ENCODE data around the gene CPOX.
"Not testable (repeated sequence)": the region's sequence is repeated elsewhere in the genome, so short reads cannot be mapped to it uniquely, and the experiment has no call there.

The CPOX gene

DNA sequence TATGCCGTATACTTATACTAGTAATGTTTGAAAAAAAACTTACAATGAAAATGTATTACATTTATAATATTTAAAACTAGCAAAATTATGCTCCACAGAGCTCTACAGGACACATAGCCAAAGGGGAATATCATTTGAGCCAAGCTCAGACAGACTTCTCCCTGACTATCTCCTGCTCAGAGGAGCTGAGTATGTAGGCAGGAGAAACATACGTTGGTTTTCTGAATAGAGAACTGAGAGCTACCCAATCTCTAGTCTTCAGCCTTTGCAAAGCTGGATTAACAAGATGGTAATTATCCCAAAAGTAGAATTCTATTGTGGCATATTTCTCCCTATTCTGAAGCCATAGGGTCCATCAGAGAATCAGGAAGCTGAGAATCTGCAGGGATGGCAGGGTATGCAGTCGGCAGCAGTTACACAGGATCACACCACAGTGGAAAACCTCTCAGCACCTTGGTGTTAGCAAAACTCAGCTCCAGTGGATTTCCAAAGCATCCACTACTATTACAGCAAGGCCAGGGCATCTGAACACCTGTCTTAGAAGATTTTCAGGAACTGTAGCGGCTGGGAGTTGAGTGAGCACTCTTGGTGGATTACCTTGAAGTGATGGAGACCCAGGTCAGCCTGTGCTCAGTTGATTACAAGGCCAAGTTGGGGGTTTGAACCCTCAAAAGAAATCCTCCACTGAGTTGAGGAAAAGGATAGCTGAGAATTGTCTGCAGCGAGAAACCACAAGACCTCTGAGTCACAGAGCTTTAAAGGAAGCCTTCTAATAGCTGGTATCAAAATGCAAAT lies 31.5 kb downstream of the CPOX start:
- no peak for DNase-seq

DNA sequence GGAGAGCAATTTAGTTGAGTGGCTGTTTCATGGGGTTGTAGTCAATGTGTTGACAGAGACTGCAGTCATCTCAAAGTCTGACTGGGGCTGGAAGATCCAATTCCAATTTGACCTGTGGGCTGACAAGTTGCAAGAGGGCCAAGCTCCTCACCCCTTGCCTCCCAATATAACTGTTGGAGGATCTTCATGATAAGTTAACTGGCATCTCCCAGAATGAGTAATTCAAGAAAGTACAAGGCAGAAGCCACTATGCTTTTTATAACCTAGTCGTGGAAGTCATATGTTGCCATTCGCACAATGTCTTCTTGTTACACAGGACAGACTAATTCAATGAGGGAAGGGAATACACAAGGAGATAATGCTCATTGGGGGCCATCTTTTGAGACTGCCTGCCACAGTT lies 32.5 kb downstream of the CPOX start:
- no peak for DNase-seq

DNA sequence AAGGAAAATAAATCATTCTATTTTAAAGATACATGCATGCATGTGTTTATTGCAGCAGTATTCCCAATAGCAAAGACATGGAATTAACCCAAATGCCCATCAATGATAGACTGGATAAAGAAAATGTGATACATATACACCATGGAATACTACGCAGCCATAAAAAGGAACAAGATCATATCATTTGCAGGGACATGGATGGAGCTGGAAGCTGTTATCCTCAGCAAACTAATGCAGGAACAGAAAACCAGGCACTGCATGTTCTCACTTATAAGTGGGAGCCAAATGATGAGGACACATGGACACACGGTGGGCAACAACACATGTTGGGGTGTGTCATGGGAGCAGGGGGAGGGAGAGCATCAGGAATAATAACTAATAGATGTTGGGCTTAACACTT lies 33.6 kb downstream of the CPOX start:
- DNase-seq, result not testable (repeated sequence)

DNA sequence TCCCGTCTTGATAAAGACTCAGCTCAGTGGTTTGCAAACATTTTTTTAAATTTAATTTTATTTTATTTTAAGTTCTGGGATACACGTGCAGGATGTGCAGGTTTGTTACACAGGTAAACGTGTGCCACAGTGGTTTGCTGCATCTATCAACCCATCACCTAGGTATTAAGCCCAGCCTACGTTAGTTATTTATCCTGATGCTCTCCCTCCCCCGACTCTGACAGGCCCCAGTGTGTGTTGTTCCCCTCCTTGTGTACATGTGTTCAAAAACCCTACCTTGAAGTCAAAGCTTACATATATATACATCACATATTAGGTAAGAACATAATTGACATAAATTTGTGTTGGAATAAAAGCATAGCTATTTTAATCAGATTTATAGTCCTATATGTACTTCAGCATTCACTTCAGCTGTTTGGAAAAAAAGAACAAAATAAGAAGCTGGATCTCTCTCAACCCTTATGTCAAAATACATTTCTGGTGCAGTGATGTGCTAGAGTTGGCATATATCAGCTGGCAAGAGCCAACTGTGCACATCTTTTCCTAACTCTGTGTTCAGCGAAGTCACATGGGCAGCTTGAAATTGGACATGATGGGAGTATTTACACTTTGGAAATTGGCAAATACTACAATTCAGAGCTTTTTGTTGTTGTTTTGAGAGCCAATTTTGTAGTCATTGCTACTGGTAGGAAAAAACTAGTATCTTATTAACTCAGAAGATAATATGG lies 35.1 kb downstream of the CPOX start:
- no peak for DNase-seq

DNA sequence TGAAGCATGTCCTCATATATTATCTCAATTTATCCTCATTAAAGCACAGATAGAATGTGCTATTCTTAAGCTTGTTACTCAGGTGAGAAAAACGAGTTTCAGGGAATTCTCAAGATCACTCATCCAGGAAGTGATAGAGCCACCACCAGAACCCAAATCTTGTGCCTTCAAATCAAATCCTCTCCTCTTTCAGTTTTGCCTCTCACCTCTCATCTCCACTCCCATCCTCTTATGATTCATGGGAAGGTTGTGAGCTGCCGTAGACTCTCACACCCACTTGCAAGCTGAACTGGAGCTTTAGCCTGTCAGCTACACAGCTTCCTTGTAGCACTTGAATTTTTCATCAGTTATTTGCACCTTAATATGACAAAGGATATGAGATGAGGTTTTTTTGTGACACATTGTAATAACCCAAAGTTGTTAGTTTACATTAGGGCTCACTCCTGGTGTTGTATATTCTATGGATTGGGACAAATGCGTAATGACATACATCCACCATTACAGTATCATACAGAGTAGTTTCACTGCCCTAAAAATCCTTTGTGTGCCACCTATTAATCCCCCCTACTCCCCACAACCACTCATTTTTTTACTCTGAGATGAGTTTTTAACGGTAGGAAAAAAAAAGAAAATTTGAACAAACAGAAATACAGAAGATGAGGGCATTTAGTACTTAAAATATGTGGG lies 35.9 kb downstream of the CPOX start:
- no peak for DNase-seq

DNA sequence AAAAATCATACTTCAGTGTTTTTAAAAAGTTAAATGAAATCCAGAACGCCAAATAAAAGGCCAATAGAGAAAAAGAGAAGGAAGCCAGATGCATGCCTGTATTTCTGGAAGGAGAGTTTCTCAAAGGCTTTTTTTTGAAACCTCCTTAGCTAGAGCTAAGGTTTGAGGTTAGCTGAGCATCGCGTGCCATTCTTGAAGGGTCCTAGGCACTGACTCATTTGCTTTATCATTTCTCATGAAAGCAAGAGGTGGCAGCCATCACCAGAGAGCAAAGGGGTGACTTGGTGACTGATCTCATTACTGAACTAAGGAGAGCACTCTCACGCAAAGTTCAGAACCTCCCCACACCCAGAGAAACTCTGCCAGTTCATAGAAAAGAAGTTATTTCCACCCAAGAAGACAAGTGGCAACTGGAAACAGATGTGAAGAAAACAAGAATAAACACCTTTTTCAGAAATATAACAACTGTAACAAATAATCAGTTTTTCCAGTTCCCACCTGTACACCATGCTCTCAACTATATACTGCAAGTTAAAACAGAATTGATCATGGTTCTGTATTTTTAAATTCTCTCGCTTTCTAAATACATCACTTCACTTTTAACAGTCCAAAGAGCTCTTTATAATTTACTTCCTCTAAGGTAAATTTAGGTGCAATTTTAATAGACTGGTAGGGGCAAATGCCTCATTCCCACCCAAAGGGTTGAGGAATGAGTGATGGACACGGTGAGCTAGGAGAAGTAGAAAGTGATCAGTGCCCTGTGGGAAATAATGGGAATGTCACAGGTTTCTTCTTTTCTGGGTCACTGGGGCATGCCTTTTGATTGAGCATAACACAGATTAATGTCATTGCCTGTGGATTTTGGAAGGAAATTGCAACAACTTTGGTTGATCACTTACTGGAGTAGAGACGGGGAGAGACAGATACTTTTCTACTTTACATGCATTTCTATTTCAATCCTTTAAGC lies 37.0 kb downstream of the CPOX start:
- no peak for DNase-seq

DNA sequence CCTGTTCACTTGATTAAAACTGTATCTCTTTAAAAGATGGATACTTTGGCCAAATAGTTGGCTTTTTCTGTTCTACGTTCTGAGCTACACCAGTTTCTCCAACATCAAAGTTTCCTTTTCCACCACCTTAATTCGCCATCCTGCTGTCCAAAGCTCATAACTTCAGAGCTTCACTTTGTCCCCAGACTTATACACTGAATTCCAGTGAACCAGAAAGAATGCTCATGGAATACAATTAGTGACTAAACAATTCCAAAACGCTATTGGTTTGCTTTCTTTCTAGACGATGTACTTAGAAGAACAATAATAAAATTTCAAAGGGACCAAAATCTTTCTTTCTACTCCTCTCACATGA lies 38.4 kb downstream of the CPOX start:
- no peak for DNase-seq

DNA sequence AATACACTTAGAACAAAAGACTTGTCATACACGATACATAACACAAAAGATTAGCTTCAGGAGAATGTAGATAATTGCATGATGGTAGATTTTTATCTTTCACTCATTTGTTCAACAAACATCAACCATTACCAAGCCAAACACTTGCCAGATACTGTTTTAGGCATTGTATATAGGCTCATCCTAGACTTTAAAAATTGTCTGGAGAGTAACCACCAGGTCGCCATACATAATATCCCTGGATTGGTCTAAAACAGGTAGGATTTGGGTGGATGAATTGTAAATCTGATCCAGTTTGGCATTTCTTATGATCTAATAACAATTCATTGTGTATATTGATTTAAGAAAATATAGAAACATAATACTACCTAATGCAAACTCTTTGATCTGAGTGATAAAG lies 38.8 kb downstream of the CPOX start:
- DNase-seq, result peak in 1 of 2 experiments; percentile 14

DNA sequence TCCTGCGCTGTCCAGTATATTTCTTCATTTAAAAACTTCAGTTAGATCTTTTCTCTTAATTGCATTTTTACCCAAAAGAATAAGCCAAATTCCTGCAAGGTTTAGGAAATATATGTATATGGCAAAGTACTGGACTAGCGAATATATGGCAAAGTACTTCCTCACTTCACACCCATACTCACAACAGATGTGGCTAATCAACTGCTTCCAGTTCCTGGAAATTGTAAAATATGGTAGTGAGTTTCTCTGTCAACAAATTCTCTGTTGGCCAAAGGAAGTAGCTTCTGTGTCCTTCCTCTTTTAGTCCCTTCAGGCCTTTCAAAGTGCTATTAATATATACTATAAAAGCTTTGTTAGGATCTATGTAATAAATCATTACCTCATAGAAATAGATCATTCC lies 39.7 kb downstream of the CPOX start:
- no peak for DNase-seq

DNA sequence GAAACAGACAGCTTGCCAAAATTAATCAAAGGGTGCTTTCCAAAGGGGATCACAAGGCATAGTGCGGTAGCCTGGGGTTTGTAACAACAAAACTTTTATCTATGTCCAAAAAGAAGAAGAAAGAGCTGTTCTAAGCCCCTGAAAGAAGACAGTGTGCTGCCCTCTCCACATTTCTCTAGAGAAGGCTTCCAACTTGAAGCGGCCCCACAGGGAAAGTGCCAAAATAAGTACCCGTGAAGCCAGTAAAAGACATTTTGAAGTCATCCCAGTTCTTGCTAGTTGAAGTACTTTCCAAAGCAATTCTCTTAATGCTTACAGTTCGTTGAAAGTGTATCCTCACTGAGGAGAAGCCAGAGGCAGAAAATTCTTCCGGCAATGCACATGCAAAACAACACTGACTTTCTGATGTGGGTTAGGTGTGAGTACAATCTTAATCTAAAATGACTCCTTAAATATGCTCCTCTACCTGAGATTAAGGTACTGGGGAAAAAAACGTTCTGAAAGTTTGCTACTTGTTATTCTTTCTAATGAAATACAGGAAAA lies 40.3 kb downstream of the CPOX start:
- no peak for DNase-seq

DNA sequence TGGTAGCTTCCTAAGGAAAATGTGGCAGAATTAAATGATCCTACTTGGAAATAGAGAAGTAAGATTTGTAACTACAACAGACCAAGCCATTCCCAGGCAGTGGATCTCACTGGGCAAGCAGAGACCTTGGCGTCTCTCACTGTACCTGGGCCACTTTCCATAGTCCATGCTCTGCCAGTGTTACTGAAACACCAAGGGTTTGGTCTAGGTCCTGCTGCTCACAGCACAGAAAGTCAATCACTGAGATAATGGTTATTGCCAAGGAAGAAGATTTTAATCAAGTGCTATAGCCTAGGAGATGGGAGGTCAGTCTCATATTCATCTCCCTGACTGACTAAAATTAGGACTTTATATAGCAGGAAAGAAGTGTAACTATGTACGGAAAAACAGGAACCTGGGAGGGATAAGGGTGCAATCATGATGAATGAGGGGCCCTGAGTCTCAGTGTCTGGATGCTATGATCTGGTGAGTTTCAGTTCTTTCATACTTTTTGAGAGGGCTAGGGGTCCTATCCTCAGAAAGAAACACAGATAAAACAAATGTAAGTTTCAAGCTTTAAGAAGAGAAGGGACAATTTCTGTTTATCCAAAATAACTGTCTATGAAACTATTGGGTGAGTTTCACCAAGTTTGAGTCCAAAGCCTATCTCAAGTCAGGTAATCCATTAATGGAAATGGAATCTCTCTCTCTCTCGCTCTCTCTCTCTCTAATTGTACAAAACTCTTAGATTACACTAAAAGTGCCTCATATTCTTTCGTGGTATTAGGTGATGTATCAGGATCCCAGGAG lies 41.0 kb downstream of the CPOX start:
- no peak for DNase-seq

DNA sequence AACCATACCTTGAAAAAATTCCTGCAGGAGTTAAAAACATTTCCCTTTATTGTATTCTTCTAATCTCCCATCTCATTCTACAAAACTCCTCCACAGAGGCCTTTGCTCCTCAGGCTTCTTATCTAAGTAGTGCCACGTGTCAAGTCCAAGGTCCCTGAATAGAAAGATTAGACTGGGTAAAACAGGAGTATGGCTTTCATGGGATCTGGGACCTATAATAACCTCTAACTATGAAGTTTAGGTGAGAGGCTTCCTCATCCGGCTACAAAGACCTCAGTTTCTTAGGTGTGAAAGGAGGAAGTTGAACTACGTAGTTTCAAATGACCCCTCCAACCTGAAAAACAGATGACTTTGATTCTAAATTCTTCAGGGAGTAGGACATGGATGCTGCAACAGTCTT lies 41.7 kb downstream of the CPOX start:
- no peak for DNase-seq

DNA sequence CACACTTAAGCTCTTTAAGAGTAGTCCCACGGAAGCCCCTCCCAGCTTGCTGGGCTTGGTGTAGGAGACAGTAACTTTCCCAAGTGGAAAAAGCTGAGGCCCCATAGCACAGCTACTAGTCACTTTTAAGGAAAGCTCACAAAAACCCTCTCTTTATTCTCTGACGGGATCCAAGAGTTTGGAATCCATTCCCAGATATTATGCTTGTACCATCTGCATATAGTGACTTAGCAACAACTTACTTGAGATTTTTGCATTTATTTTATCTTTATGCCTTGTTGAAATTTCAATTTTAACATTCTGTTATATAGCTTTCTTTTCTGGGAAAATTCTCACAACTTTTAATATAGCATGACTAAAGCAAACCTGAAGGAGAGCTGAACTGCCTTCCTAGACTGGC lies 42.2 kb downstream of the CPOX start:
- DNase-seq, result no peak

DNA sequence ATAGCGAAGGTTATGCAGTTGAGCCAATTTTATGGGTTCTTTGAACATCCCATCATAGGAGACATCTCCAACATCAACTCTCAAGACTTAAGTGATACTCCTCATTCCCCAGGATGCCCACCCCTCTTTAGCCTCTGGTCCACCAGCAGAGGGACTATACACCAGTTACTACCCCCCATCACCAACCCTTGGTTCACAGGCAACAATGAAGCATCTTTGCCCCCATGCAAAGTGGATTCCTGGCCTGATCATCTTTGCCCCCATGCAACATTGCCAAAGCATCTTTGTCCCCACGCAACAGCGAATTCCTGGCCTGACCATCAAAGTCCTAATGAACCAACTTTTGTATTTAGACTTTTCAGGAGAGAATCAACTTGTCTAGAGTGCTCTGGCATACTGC lies 42.6 kb downstream of the CPOX start:
- DNase-seq, result no peak

DNA sequence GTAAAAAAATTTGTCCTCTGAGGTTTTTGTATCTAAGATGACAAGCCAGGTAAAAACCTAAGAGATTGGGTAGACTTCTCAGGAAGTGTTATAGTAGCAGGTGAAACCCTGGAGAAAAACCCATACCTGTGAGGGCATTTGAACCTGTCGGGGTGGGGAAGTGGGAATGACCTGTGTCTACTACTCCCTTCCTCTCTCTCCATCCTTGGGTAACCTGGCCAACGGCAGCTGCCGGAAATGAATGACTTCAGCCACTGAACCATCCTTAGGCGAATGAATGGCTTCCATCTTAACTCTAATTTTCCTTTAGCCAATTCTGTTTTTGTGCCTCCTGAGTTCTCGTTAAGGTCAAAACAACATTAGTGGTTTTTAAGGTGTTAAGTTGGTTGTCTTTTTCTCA lies 44.9 kb downstream of the CPOX start:
- DNase-seq, result no peak

DNA sequence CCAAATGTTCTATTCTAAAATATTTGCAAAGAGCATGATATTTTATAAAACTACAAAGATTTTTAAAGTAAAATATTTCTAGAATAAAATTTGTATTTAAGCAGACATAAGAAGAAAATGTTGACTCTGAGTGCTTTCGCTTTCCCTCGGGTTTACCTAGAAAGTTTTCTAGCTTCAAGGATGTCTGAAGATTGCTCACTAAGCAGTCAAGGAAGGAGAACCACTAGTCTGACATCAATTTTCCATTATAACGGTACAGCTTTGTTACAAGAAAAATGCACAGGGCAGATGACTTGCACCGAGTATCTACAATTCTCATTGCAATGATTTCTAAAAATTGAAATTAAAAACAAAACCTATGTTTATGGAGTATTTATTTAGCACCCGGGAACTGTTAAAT lies 47.5 kb downstream of the CPOX start:
- DNase-seq, result no peak

DNA sequence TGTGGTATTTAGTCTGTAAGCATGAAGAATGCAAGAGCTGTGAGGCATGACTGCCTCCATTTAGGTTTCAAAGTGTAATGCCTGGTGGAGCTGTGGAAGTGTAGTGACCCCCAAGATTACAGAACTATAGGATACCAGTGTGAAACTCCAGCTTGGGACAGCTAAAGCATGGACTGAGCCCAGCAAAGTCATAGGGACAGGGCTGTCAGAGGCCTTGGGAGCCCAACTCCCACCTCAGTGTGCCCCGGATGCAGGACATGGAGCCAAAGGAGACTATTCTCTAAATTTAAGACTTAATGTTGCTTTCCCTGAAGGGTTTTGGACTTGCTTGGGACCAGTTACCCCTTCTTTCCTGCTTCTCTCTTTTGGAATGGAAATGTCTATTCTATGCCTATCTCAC lies 50.8 kb downstream of the CPOX start:
- DNase-seq, result no peak

DNA sequence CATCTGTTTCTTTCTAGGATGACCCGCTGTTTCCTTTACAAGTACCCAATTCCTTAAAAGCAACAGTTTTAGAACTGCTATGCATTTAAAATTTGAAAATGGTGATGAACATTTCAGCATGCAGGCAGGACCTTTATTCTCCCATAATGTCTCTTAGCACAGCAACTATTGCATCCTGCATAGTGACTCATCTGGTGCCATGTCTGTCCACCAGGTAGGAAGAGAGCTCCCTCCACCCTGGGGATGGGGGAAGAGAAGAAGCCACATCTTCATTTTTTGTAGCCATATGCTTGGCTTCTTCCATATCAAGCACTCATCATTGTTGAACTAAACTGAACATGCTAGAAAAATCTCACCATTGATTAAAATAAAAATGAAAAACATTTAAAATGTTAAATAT lies 51.7 kb downstream of the CPOX start:
- DNase-seq, result no peak

DNA sequence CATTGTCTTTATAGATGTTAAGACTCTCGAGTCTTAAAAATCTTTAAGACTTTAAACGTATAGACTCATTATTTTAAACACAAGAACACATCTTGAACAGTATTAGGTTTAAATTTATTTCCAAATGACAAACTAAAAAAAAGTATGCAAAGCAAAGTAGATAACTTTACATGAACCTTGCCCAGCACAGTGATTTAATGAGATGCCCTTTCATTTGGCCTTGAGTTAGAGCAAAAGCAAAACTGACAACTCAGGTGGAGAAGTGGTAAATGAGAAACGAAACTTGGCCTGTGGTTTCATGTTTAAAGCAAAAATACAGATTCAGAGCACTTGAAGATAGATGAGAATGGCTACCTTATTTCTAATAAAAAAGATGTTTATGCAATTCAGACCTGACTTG lies 53.1 kb downstream of the CPOX start:
- no peak for DNase-seq

DNA sequence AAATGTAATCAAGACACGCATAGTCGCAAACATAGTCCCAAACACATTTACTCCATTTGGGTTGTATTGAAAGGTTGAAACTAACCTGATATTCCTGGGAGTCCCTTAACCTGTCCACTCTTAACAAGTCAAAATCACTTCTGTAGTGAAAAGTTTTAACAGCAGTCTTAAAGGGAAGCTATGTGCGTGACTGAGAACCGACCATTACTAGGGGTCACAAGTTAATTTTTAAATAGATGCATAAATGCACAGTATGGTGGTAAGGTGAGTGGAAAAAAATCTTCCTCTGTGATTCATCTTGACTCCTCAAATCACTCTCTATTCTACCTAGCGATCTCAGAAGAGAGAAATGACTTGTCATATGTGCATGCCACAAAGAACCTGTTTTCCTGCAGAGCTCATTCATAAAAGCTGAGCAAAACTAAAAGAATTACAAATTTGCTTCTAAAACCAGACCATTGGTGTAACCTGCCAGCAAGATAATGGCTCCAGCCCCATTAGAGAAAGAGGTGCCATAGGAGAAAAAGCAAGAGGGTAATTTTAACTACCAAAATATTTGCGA lies 56.9 kb downstream of the CPOX start:
- DNase-seq, result no peak

DNA sequence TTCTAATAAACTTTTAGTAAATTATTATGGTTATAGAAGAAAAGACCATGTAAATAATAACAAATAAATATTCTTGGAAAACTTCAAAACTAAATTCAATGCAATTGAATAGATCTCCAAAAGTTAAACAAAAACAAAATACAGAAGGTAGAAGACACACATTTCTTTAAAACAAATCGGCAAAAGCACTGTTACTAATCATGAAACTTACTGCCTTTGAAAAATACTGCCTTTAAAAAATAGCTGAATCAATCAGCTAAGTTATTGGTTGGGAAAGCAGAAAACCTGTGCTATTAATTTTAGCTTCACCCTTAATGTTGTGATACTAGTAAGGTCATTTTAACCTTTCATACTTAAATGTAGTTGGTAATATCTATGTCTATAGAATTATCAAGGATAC lies 58.7 kb downstream of the CPOX start:
- no peak for DNase-seq

DNA sequence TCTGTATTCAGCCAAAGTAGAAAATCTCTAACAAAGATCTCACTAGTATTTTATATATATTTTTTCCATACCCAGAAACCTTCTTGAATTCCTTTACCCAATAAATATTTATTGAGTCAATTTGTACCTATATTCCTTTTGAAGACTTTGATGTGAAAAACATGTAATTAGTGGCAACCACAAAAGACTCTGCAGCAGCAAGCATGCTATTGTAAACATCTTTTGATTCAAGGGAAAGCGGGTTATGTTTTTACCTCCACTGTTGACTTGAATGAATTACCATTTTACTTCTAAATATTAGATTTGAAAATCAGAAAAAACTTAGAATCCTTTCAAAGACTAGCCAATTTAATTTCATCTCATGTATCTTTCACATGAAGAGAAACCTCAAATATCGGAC lies 59.2 kb downstream of the CPOX start:
- no peak for DNase-seq
